NT2/D1 (cell line): ENCODE measurements around the gene ALOXE3.
"Not testable (repeated sequence)": the region's sequence is repeated elsewhere in the genome, so short reads cannot be mapped to it uniquely, and the experiment has no call there.

Experiments used
- DNase-seq: peaks from one replicate; pipeline ENCODE4 v3.0.0-alpha.2; 2011; ENCODE audit warnings: low read depth, low spot score
- H3K27me3 ChIP-seq: 2 replicates; pipeline ENCODE4 v1.6.0; 2011; ENCODE audit warnings: mild to moderate bottlenecking; ENCODE audit not compliant: insufficient read length, insufficient read depth
- H3K36me3 ChIP-seq: 2 replicates; pipeline ENCODE4 v1.6.1; 2011; ENCODE audit warnings: mild to moderate bottlenecking, low read length, mixed read lengths; ENCODE audit not compliant: insufficient read depth, insufficient read length
- H3K4me1 ChIP-seq: 2 replicates; pipeline ENCODE4 v1.5.1; 2011; ENCODE audit not compliant: insufficient read depth, insufficient read length
- H3K4me3 ChIP-seq: 2 replicates; pipeline ENCODE4 v1.5.1; 2011; ENCODE audit warnings: low read depth; ENCODE audit not compliant: insufficient read length
- H3K9ac ChIP-seq: 2 replicates; pipeline ENCODE4 v1.6.0; 2011; ENCODE audit warnings: low read depth; ENCODE audit not compliant: insufficient read length
- H3K9me3 ChIP-seq: 2 replicates; pipeline ENCODE4 v1.5.1; 2011; ENCODE audit warnings: mild to moderate bottlenecking, low read length; ENCODE audit not compliant: insufficient read depth
- SUZ12 ChIP-seq: IDR thresholded peaks from 2 replicates; pipeline ENCODE4 v1.6.1; 2011; ENCODE audit not compliant: insufficient read length, insufficient read depth; ENCODE audit errors: extremely low read depth
- YY1 ChIP-seq: IDR thresholded peaks from 2 replicates; pipeline ENCODE4 v1.6.1; 2011; ENCODE audit not compliant: insufficient read length, insufficient read depth
- ZNF274 ChIP-seq: IDR thresholded peaks from 2 replicates; pipeline ENCODE4 v1.6.1; 2011; ENCODE audit warnings: mild to moderate bottlenecking, low read depth, low read length

Gene ALOXE3

DNA sequence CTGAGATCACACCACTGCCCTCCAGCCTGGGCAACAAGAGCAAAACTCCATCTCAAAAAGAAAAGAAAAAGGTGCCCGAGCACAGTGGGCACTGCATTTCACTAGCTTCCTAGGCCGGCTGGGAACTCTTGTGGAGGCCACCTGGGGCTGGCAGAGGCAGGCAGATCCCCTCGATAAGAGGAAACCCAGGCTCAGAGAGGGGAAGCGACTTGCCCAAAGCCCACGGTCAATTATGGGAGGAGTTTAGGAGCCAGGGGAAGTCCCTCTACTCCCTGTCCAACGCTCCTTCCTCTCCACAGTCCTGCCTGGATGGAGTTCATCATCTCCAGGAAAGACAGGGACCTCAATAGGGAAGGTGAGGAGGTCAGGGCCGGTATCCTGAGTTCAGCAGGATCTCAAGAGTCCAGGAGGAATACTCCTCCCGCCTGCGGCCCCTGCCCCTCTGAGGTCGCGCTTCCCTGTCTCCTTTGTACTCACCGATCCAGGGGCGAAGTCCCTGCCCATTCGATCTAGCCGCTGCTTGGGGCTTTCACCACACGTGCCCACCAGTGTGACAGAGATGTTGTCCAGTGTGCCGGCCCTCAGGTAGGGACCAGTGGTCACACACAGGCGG lies 841 bp downstream of the ALOXE3 start:
- TF ChIP-seq YY1 (no peak), ZNF274 (no peak), SUZ12 (no peak)
- H3K4me1 ChIP-seq: peaks cover 2% of the 10 kb centered on the region
- H3K9me3 ChIP-seq: no peaks in the 10 kb centered on the region
- peaks cover 61% of the 10 kb centered on the region for H3K27me3 ChIP-seq
- DNase-seq: no peak
- H3K9ac ChIP-seq: peak overlapping the region; percentile 80
- peak overlapping the region; percentile 54 for H3K4me3 ChIP-seq
- H3K36me3 ChIP-seq: no peaks in the 10 kb centered on the region

DNA sequence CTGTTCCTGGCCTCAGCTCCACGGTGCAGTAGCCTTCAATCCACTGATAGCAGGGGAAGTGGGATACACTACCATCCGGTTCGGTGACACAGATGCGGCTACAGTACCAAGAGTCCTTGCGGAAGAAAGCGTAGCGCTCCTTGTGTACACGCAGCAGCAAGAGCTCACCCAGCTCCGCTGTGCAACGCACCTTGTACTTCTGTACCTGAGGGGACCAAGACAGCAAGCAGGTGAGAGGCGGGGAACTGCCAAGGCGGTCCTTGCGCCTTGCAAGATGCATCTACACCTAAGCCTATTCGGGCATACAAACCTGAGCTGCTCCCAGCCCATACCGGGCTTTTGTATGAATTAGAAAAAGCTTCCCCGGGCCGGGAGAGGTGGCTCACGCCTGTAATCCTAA lies 1.5 kb downstream of the ALOXE3 start:
- no peak overlapping the region for H3K4me3 ChIP-seq
- H3K4me1 ChIP-seq: peaks cover 2% of the 10 kb centered on the region
- H3K9ac ChIP-seq: no peak overlapping the region
- H3K36me3 ChIP-seq: no peaks in the 10 kb centered on the region
- DNase-seq: no peak
- peaks cover 62% of the 10 kb centered on the region for H3K27me3 ChIP-seq
- H3K9me3 ChIP-seq: no peaks in the 10 kb centered on the region
- TF ChIP-seq YY1 (no peak), SUZ12 (no peak), ZNF274 (no peak)

DNA sequence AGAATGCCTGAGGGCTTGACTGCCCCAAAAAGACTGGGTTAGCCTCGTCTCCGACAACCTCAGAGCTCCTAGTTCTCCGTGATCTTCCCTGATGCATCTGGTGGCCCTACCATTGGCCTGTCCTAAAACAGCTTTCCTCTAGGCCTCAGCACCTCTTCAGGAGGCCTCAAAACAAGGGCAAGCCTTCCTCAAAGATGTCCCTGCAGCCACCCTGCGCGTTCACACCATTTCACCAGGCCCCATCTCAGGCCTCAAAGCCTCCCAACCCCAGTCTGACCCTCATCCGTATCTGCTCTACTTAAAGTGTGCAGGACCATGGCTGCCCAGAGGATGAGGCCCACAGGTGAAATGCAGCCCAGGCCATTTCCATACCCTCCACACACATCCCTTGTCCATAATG lies 7.4 kb downstream of the ALOXE3 start:
- H3K4me3 ChIP-seq: no peak overlapping the region

GRCh38 chr17:8110456-8110804 lies 7.9 kb downstream of the ALOXE3 start:
- Histone ChIP-seq H3K27me3 (peaks cover 49% of the 10 kb centered on the region), H3K36me3 (no peaks in the 10 kb centered on the region), H3K4me1 (no peaks in the 10 kb centered on the region), H3K4me3 (no peak overlapping the region), H3K9ac (no peak overlapping the region), H3K9me3 (no peaks in the 10 kb centered on the region)
- TF ChIP-seq SUZ12 (no peak), ZNF274 (no peak)
- no peak for DNase-seq

More for the DNA sequence above, 7.4 kb downstream of the ALOXE3 start:
- Histone ChIP-seq H3K9ac (no peak overlapping the region), H3K36me3 (no peaks in the 10 kb centered on the region), H3K4me1 (no peaks in the 10 kb centered on the region), H3K27me3 (peaks cover 54% of the 10 kb centered on the region), H3K9me3 (no peaks in the 10 kb centered on the region)
- TF ChIP-seq SUZ12 (no peak), YY1 (no peak), ZNF274 (no peak)
- DNase-seq: no peak

- no peak for DNase-seq
- H3K4me1 ChIP-seq: no peaks in the 10 kb centered on the region
- H3K36me3 ChIP-seq: no peaks in the 10 kb centered on the region
- no peak overlapping the region for H3K4me3 ChIP-seq
- TF ChIP-seq YY1 (no peak), SUZ12 (no peak), ZNF274 (no peak)
- no peaks in the 10 kb centered on the region for H3K9me3 ChIP-seq
- H3K27me3 ChIP-seq: peaks cover 44% of the 10 kb centered on the region
- H3K9ac ChIP-seq: no peak overlapping the region
Measured at GRCh38 chr17:8109661-8110455, 8.5 kb downstream of the ALOXE3 start.

- Histone ChIP-seq H3K36me3 (no peaks in the 10 kb centered on the region), H3K9me3 (no peaks in the 10 kb centered on the region), H3K4me1 (no peaks in the 10 kb centered on the region), H3K27me3 (peaks cover 36% of the 10 kb centered on the region), H3K9ac (no peak overlapping the region), H3K4me3 (no peak overlapping the region)
- TF ChIP-seq SUZ12: no peak
- TF ChIP-seq ZNF274: no peak
- no peak for TF ChIP-seq YY1
- no peak for DNase-seq
Measured at GRCh38 chr17:8108972-8109660, 9.2 kb downstream of the ALOXE3 start.

DNA sequence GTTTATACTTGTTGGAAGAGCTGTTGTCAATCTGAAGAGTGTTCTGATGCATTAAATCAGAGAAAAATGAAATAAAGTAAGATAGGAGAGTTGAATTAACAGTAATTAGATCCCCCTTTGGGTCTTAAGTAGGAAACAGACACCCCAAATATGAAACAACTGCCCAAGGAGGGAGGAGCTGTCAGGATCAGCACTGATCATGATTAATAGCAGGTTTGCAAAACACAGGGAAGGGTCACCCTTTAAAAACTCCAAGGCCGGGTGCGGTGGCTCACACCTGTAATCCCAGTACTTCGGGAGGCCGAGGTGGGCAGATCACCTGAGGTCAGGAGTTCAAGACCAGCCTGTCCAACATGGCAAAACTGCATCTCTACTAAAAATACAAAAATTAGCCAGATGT lies 11.3 kb downstream of the ALOXE3 start:
- H3K36me3 ChIP-seq, H3K9ac ChIP-seq, H3K4me3 ChIP-seq, H3K9me3 ChIP-seq, DNase-seq, H3K4me1 ChIP-seq: not testable (repeated sequence)
- H3K27me3 ChIP-seq: peaks cover 21% of the 10 kb centered on the region
